DND-41 (cell line): ENCODE data around the gene MRPL27.

Experiments used
- CTCF ChIP-seq: IDR thresholded peaks from 2 replicates; pipeline ENCODE4 v1.5.1; 2012; ENCODE audit warnings: borderline replicate concordance, low read length, moderate library complexity, mild to moderate bottlenecking; ENCODE audit not compliant: poor library complexity, severe bottlenecking; ENCODE audit errors: extremely low read depth
- EZH2 ChIP-seq: IDR thresholded peaks from 3 replicates; pipeline ENCODE4 v1.6.1; 2012; ENCODE audit warnings: borderline replicate concordance, low read depth, mild to moderate bottlenecking, moderate library complexity, low read length, inconsistent platforms; ENCODE audit not compliant: severe bottlenecking

DNA sequence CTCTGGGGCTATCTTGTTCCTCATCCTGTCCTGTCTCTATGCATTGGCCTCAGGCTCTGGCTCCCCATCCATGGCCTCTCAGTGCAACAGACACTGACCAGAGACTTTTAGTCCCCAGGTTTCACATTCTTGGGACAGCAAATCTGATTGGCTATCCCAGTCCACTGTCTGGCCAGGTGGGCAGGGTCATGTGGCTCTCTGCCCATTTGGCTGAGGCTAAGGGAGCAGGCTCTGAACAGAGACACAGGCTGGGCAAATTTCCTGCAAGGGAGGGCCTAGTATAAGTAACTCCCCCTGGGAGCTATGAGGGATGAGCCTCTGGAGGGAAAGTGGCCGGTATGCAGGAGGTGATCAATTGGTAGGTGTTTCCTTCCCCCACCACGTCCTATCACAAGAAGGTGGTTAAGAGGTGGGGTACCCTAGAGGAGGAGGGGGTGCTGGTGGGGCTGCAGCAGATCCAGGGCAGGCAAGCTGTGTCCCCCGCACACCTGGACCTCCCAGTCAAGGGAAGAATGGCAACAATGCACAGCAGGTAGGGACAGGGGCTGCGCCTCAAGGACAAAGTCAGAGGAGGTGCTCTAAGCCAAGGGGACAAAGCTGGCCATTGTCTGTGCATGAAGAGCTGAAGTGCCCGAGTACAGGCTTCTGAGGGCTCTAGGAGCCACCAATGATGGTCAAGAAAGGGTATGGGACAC is 13.8 kb downstream of the MRPL27 start:
- no peak for TF ChIP-seq CTCF
- TF ChIP-seq EZH2, result no peak
